Measurements from ENCODE around the gene ADAM22. TPM values are rescaled to one million over a fixed set of nuclear protein-coding genes. Genes with fewer than 3 reads are reported as not detected.

The ADAM22 gene
- total RNA-seq, 6 experiments from 2014 or later, result 0.06 to 0.32 (median 0.10) TPM

- Histone ChIP-seq H3K4me3 (no peak overlapping the region), H3K27ac (no peak overlapping the region), H3K27me3 (no peaks in the 10 kb centered on the region), H3K9me3 (no peaks in the 10 kb centered on the region), H3K36me3 (peaks cover 0 to 8% (median 0%) of the 10 kb centered on the region in 4 donors), H3K4me1 (peaks cover 0 to 18% (median 6%) of the 10 kb centered on the region in 4 donors)
- WGBS (ENCODE audit: insufficient coverage, low coverage, low lambda C conversion rate, missing lambda C conversion rate), result 84% methylated on average over 2 of the region's 2 CpGs
- intact Hi-C loops (cut with DNase I), result no loop called here
- DNase-seq, result no peak
- ATAC-seq, result no peak
- TF ChIP-seq POLR2A (IDR thresholded peaks at IDR 0.05), result no peak
Measured at GRCh38 chr7:88215295-88215694, 281.2 kb downstream of the ADAM22 start.

DNA sequence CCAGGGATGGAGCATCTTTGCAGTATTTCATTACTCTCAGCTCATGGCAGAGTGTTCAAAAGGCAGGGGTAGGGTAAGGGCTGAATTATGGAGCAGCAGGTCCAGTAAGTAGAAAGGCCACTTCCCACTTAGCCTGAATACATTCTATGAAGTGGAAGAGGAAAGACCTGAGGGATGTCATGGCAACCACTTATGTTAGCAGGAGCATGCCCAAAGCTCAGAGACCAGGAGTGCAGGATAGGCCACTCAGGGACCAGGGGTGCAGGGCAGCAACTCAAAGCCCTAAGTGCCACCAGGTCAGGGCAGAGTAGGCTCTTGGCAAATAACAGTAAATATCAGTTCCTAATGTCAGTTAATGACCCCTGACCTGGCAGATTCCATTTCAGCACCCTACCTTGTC is 282.2 kb downstream of the ADAM22 start:
- Histone ChIP-seq H3K27ac (no peak overlapping the region), H3K9me3 (no peaks in the 10 kb centered on the region), H3K36me3 (peaks cover 0 to 8% (median 0%) of the 10 kb centered on the region in 4 donors), H3K4me1 (peaks cover 0 to 21% (median 6%) of the 10 kb centered on the region in 4 donors), H3K27me3 (no peaks in the 10 kb centered on the region), H3K4me3 (no peak overlapping the region)
- ATAC-seq (no peak), DNase-seq (no peak)
- intact Hi-C loops (cut with DNase I), result no loop called here
- no peak for TF ChIP-seq POLR2A (IDR thresholded peaks at IDR 0.05)
- TF ChIP-seq, protein P1, sequence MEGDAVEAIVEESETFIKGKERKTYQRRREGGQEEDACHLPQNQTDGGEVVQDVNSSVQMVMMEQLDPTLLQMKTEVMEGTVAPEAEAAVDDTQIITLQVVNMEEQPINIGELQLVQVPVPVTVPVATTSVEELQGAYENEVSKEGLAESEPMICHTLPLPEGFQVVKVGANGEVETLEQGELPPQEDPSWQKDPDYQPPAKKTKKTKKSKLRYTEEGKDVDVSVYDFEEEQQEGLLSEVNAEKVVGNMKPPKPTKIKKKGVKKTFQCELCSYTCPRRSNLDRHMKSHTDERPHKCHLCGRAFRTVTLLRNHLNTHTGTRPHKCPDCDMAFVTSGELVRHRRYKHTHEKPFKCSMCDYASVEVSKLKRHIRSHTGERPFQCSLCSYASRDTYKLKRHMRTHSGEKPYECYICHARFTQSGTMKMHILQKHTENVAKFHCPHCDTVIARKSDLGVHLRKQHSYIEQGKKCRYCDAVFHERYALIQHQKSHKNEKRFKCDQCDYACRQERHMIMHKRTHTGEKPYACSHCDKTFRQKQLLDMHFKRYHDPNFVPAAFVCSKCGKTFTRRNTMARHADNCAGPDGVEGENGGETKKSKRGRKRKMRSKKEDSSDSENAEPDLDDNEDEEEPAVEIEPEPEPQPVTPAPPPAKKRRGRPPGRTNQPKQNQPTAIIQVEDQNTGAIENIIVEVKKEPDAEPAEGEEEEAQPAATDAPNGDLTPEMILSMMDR (IDR thresholded peaks at IDR 0.05), result no peak

DNA sequence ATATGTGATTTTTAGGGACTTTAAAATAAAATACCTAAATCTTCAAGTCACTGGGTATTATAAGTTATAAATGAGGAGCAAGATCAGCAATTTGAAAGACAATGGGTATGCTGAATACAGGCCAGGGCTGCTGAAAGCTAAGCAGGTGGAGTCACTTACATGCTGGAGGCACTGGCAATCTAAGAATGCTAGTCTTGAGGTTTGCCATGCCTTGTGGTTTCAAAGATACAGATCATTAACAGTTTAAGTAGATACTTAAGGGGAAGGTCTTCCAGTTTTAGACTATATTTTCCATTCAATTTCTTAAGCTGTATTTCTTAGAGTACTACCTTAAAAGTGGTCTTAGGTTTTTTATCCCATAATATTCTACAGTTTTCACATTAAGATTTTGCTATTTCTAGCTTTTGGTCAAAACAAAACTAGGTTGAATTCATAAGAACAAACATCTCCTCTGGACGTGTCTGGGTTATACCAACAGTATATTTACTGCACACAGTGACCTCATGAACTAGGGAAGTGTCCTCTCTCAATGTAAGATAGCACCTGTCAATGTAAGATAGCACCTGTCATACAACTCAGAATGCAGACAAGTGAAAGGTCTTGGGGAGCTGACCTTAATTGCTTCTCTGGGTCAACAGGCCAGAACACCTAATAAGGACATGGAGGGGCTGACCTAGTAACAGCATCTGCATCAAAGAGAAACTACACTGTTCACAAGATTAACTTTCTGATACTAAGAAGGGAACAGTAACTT is 283.8 kb downstream of the ADAM22 start:
- Histone ChIP-seq H3K4me3 (peak overlapping the region in 1 of 3 donors; percentile 97), H3K27me3 (no peaks in the 10 kb centered on the region), H3K9me3 (no peaks in the 10 kb centered on the region), H3K4me1 (peaks cover 0 to 21% (median 6%) of the 10 kb centered on the region in 4 donors), H3K27ac (no peak overlapping the region), H3K36me3 (peaks cover 0 to 4% (median 0%) of the 10 kb centered on the region in 4 donors)
- WGBS (ENCODE audit: insufficient coverage, low coverage, low lambda C conversion rate, missing lambda C conversion rate), result 10% methylated on average over 1 of the region's 1 CpG
- no peak for TF ChIP-seq POLR2A (IDR thresholded peaks at IDR 0.05)
- TF ChIP-seq, protein P1 (IDR thresholded peaks at IDR 0.05), result no peak
- intact Hi-C loops (cut with DNase I), result no loop called here
- no peak for DNase-seq
- ATAC-seq, result no peak

DNA sequence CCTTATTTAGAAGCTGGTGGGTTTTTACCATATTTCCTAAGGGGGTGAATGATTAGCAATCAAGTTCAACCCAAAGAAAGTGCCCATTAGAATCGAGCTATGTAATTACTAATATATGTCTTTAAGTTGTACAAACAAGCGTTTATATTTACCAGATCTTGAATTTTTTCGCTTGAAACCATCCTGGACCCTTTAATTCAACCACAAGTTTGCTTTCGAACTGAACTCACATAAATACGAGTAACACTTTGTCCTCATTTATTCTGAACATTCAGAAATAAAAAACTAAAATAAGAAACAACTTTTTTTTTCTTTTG is 284.3 kb downstream of the ADAM22 start:
- 54% methylated on average over 5 of the region's 5 CpGs for WGBS (ENCODE audit: insufficient coverage, low coverage, low lambda C conversion rate, missing lambda C conversion rate)
- TF ChIP-seq, protein P1 (IDR thresholded peaks at IDR 0.05), result no peak
- no peak for TF ChIP-seq POLR2A (IDR thresholded peaks at IDR 0.05)
- Histone ChIP-seq H3K4me1 (peaks cover 0 to 21% (median 6%) of the 10 kb centered on the region in 4 donors), H3K36me3 (peaks cover 0 to 4% (median 0%) of the 10 kb centered on the region in 4 donors), H3K27me3 (no peaks in the 10 kb centered on the region), H3K27ac (no peak overlapping the region), H3K9me3 (no peaks in the 10 kb centered on the region), H3K4me3 (peak overlapping the region in 2 of 3 donors; percentile 88 to 97)
- no peak for DNase-seq
- intact Hi-C loops (cut with DNase I), result no loop called here
- ATAC-seq, result no peak

- ATAC-seq (peak in 2 of 4 donors; percentile 1 to 26), DNase-seq (peak; percentile 42 to 62 (median 50))
- intact Hi-C loops (cut with DNase I), result no loop called here
- WGBS (ENCODE audit: insufficient coverage, low coverage, low lambda C conversion rate, missing lambda C conversion rate), result 14% methylated on average over 27 of the region's 27 CpGs
- TF ChIP-seq, protein P1 (IDR thresholded peaks at IDR 0.05), result no peak
- Histone ChIP-seq H3K9me3 (no peaks in the 10 kb centered on the region), H3K27ac (peak overlapping the region in 2 of 3 donors; percentile 89 to 91), H3K27me3 (no peaks in the 10 kb centered on the region), H3K4me1 (peaks cover 0 to 21% (median 6%) of the 10 kb centered on the region in 4 donors), H3K36me3 (peaks cover 0 to 3% (median 0%) of the 10 kb centered on the region in 4 donors), H3K4me3 (peak overlapping the region; percentile 88 to 99 (median 97))
Measured at GRCh38 chr7:88218836-88219605, 285.0 kb downstream of the ADAM22 start.

Measured in right lobe of liver (tissue), 6 donors.